Activated CD4-positive, alpha-beta T cell treated with anti-CD3 and anti-CD28 coated beads, Interleukin-2, amount 50 U/mL, for 1 hour (primary cell): ENCODE measurements around the gene TLX2.

ENCODE experiments used
- DNase-seq: peaks from one replicate; pipeline ENCODE4 v3.0.0-alpha.2; 2020

The TLX2 gene

GRCh38 chr2:74497777-74498499, 16.3 kb upstream of the TLX2 start:
- peak; percentile 27 for DNase-seq

GRCh38 chr2:74498500-74499266, 15.6 kb upstream of the TLX2 start:
- no peak for DNase-seq

- peak; percentile 41 for DNase-seq
Measured at GRCh38 chr2:74499267-74499939, 14.8 kb upstream of the TLX2 start, which contains the start of gene LBX2. Gene LBX2, minus strand, starts transcription at chr2:74499603. Its CDS starts 66 bp downstream, at chr2:74499537.

- no peak for DNase-seq
Measured at GRCh38 chr2:74499940-74500577, 14.2 kb upstream of the TLX2 start.

- DNase-seq = no peak
Measured at GRCh38 chr2:74500578-74500946, 13.7 kb upstream of the TLX2 start.

GRCh38 chr2:74501335-74502071, 12.7 kb upstream of the TLX2 start:
- DNase-seq = no peak

- no peak for DNase-seq
Measured at GRCh38 chr2:74502147-74502719, 12.0 kb upstream of the TLX2 start.

GRCh38 chr2:74502720-74503505, 11.3 kb upstream of the TLX2 start:
- DNase-seq = peak; percentile 23

GRCh38 chr2:74503506-74504475, 10.5 kb upstream of the TLX2 start:
- DNase-seq = no peak

- DNase-seq = no peak
Measured at GRCh38 chr2:74504591-74504990, 9.7 kb upstream of the TLX2 start.

GRCh38 chr2:74505448-74506246, 8.6 kb upstream of the TLX2 start:
- DNase-seq = no peak

GRCh38 chr2:74507145-74507925, 6.9 kb upstream of the TLX2 start, which contains the start of gene PCGF1:
Gene PCGF1, minus strand, starts transcription at chr2:74507695. Its CDS starts 27 bp downstream, at chr2:74507668.
- DNase-seq = peak; percentile 99

- no peak for DNase-seq
Measured at GRCh38 chr2:74507926-74508520, 6.2 kb upstream of the TLX2 start.

- DNase-seq = no peak
Measured at GRCh38 chr2:74510272-74510671, 4.0 kb upstream of the TLX2 start.

GRCh38 chr2:74511104-74511989, 2.9 kb upstream of the TLX2 start:
- DNase-seq = no peak

GRCh38 chr2:74512744-74513604, 1.3 kb upstream of the TLX2 start:
- DNase-seq = no peak
